ENCODE results near the gene MACROD1. TPM values are rescaled to one million over a fixed set of nuclear protein-coding genes. Genes with fewer than 3 reads are reported as not detected.

Gene MACROD1
- total and polyA plus RNA-seq, 7 donors = 14.2 to 33.9 (median 23.3) TPM

- Histone ChIP-seq H3K4me1 (peaks cover 0 to 73% (median 48%) of the 10 kb centered on the region in 4 donors), H3K36me3 (no peaks in the 10 kb centered on the region), H3K9me3 (no peaks in the 10 kb centered on the region), H3K4me3 (no peak overlapping the region), H3K27ac (peak overlapping the region; percentile 8 to 86 (median 80)), H3K27me3 (no peaks in the 10 kb centered on the region)
- DNase-seq = peak; percentile 82
- 88 to 94% methylated on average over 25 of the region's 25 CpGs for WGBS, 2 donors
- TF ChIP-seq EP300 (IDR thresholded peaks at IDR 0.05) = peak in 1 of 4 donors; percentile 23
- no peak for TF ChIP-seq POLR2A (IDR thresholded peaks at IDR 0.05)
- no peak for TF ChIP-seq CTCF (IDR thresholded peaks at IDR 0.05)
- peak; percentile 26 to 78 (median 62) for TF ChIP-seq POLR2AphosphoS5 (IDR thresholded peaks at IDR 0.05)
- intact Hi-C loops (cut with DNase I) = loop anchor here (2.0 kb wide), 1 partner anchor 51 kb away; no protein-coding TSS in a partner anchor
These were observed 68.2 kb downstream of the MACROD1 start for GRCh38 chr11:64097468-64098317.

- H3K36me3 ChIP-seq = no peaks in the 10 kb centered on the region
- H3K4me1 ChIP-seq = peaks cover 0 to 71% (median 48%) of the 10 kb centered on the region in 4 donors
- H3K27ac ChIP-seq = peak overlapping the region in 3 of 4 donors; percentile 80 to 86 (median 80)
- DNase-seq = no peak
- H3K27me3 ChIP-seq = no peaks in the 10 kb centered on the region
- intact Hi-C loops (cut with DNase I) = loop anchor here (2.0 kb wide), 1 partner anchor 52 kb away; no protein-coding TSS in a partner anchor
- WGBS, 2 donors = 87 to 94% methylated on average over 13 of the region's 13 CpGs
- H3K4me3 ChIP-seq = no peak overlapping the region
- H3K9me3 ChIP-seq = no peaks in the 10 kb centered on the region
- TF ChIP-seq POLR2A (IDR thresholded peaks at IDR 0.05) (no peak), EP300 (IDR thresholded peaks at IDR 0.05) (no peak), CTCF (IDR thresholded peaks at IDR 0.05) (no peak), POLR2AphosphoS5 (IDR thresholded peaks at IDR 0.05) (no peak)
These were observed 69.1 kb downstream of the MACROD1 start for GRCh38 chr11:64096835-64097234.

GRCh38 chr11:64095949-64096348 is 70.0 kb downstream of the MACROD1 start:
- H3K27me3 ChIP-seq = no peaks in the 10 kb centered on the region
- no peak for TF ChIP-seq EP300 (IDR thresholded peaks at IDR 0.05)
- no peak for TF ChIP-seq POLR2AphosphoS5 (IDR thresholded peaks at IDR 0.05)
- no peak for TF ChIP-seq CTCF (IDR thresholded peaks at IDR 0.05)
- no peak for TF ChIP-seq POLR2A (IDR thresholded peaks at IDR 0.05)
- WGBS, 2 donors = 79 to 86% methylated on average over 14 of the region's 14 CpGs
- H3K4me3 ChIP-seq = no peak overlapping the region
- no peak for DNase-seq
- intact Hi-C loops (cut with DNase I) = loop anchor here (2.0 kb wide), 1 partner anchor 53 kb away; no protein-coding TSS in a partner anchor
- H3K27ac ChIP-seq = peak overlapping the region; percentile 12 to 86 (median 80)
- H3K4me1 ChIP-seq = peaks cover 0 to 67% (median 48%) of the 10 kb centered on the region in 4 donors
- no peaks in the 10 kb centered on the region for H3K9me3 ChIP-seq
- no peaks in the 10 kb centered on the region for H3K36me3 ChIP-seq

GRCh38 chr11:64095273-64095817 is 70.6 kb downstream of the MACROD1 start:
- Histone ChIP-seq H3K4me3 (no peak overlapping the region), H3K4me1 (peaks cover 0 to 67% (median 48%) of the 10 kb centered on the region in 4 donors), H3K27me3 (no peaks in the 10 kb centered on the region), H3K9me3 (no peaks in the 10 kb centered on the region), H3K36me3 (no peaks in the 10 kb centered on the region), H3K27ac (peak overlapping the region; percentile 53 to 86 (median 80))
- intact Hi-C loops (cut with DNase I) = no loop called here
- WGBS, 2 donors = 71 to 89% methylated on average over 10 of the region's 10 CpGs
- no peak for DNase-seq
- TF ChIP-seq CTCF (IDR thresholded peaks at IDR 0.05) (no peak), EP300 (IDR thresholded peaks at IDR 0.05) (no peak), POLR2AphosphoS5 (IDR thresholded peaks at IDR 0.05) (no peak), POLR2A (IDR thresholded peaks at IDR 0.05) (no peak)
